Fibroblast of villous mesenchyme (primary cell): Measurements from ENCODE around the gene PNO1. TPM values are rescaled to one million over a fixed set of nuclear protein-coding genes. Genes with fewer than 3 reads are reported as not detected.
"Not testable (repeated sequence)": the region's sequence is repeated elsewhere in the genome, so short reads cannot be mapped to it uniquely, and the experiment has no call there.

Source experiments
- DNase-seq: peaks from one replicate; pipeline ENCODE4 v3.0.0-alpha.2; 2010; ENCODE audit warnings: low read depth
- H3K4me3 ChIP-seq: 2 replicates; pipeline ENCODE4 v1.5.1; 2011; ENCODE audit warnings: low read depth, mild to moderate bottlenecking, low read length
- CTCF ChIP-seq: IDR thresholded peaks from 2 replicates; pipeline ENCODE4 v1.5.1; 2012; ENCODE audit warnings: low read depth, mild to moderate bottlenecking, low read length; ENCODE audit not compliant: insufficient read depth
- total RNA-seq: library from RNA; depleted of rRNA; stranded (reverse); fragments of >200 nt; gene quantifications from 2 replicates; pipeline ENCODE4 v1.2.3, GENCODE V29; 2012

PNO1 gene
- 13.4 and 13.5 TPM in 2 replicates for total RNA-seq

- TF ChIP-seq CTCF: no peak
- H3K4me3 ChIP-seq: peak within 1 kb of the TSS; percentile 89
- peak; percentile 98 for DNase-seq
Measured at GRCh38 chr2:68157402-68158133, at the start of gene PNO1. Gene PNO1 (plus strand): TSS chr2:68157888. CDS start chr2:68157935, 47 bp downstream.

- DNase-seq: no peak
- no peak for TF ChIP-seq CTCF
- H3K4me3 ChIP-seq: no peak overlapping the region
Measured at GRCh38 chr2:68108120-68108519, 49.6 kb upstream of the PNO1 start.

DNA sequence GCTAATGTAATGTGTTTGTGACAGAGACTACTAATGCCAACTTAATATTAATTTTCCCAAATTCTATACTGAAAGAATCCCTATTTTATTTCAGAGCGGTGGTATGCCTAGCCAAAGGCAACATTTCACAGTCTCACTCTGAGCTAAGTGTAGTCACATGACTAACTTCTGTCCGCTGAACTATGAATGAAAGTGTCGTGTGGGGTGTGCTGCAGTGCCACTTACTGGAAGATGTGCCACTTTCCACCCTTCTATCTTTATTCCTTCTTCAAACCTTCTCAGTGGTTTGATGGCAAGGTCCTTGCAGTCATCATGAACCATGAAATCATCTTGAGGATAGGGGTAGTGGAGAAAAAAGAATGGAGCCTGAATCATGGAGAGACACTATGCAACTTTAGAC lies 47.6 kb upstream of the PNO1 start:
- DNase-seq: no peak
- no peak overlapping the region for H3K4me3 ChIP-seq
- TF ChIP-seq CTCF: no peak

DNA sequence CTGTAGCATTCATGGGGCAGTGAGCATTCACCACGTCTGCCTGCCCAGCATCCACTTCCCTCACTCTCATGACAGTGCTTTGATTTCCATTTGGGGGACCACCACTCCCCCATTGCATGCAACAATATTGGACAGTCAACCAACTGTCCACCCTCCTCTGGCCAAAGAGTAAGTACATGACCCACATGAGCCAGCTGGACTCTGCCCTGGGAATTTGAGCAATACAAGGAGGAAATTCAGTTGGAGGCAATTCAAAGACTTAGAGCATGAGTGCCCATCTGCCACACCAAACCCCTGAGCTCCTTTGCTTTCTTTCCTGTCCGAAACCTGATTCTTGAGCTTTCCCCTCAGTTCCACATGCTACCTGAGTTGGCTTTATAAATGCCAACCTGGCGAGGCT lies 41.7 kb upstream of the PNO1 start:
- DNase-seq: no peak
- no peak overlapping the region for H3K4me3 ChIP-seq
- no peak for TF ChIP-seq CTCF

DNA sequence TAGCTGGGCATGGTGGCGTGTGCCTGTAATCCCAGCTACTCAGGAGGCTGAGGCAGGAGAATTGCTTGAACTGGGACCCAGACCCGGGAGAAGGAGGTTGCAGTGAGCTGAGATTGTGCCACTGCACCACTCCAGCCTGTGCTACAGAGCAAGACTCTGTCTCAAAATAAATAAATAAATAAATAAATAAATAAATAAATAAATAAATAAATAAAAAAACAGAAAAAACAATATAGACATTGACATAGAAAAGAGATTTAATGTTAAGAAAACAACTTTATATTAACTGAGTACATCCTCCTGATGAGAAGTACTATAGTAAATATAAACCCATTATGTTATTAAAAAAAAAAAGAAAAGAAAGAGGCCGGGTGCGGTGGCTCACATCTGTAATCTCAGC lies 39.8 kb upstream of the PNO1 start:
- DNase-seq, H3K4me3 ChIP-seq: not testable (repeated sequence)

GRCh38 chr2:68118816-68119215 lies 38.9 kb upstream of the PNO1 start:
- no peak for DNase-seq
- TF ChIP-seq CTCF: no peak
- no peak overlapping the region for H3K4me3 ChIP-seq

- no peak overlapping the region for H3K4me3 ChIP-seq
- TF ChIP-seq CTCF: no peak
- no peak for DNase-seq
Measured at GRCh38 chr2:68119504-68119903, 38.2 kb upstream of the PNO1 start.
